ENCODE results near the gene INCA1. TPM values are rescaled to one million over a fixed set of nuclear protein-coding genes. Genes with fewer than 3 reads are reported as not detected.

The INCA1 gene
- total and polyA plus RNA-seq, 2 of the 8 experiments (the other 6 are each of a cell fraction or from before 2014, with no cell fraction given): 0.89 to 1.4 TPM

- Histone ChIP-seq H4K8ac (ENCODE audit: extremely low read depth, insufficient read depth, low read length) (no peak overlapping the region), H3K23ac (ENCODE audit: insufficient read length) (no peak overlapping the region), H3K23me2 (ENCODE audit: low read depth, low read length) (peaks cover 2% of the 10 kb centered on the region; the same call in 1 of the 2 replicates), H3K18ac (ENCODE audit: extremely low read depth, low read length) (no peak overlapping the region), H4K20me1 (replicated peaks in 1 of 2; ENCODE audit: control insufficient read depth in 1 of 2, insufficient read depth in 2 of 2, low read length in 2 of 2) (peaks cover 2 to 13% of the 10 kb centered on the region in 2 experiments), H3K27ac (ENCODE audit: low read depth, low read length) (no peak overlapping the region), H3K4me2 (ENCODE audit: insufficient read depth in 1 of 2, low read depth in 2 of 2, low read length in 2 of 2) (no peak overlapping the region), H4K91ac (replicated peaks; ENCODE audit: insufficient read length, low read length) (no peak overlapping the region), H2BK12ac (ENCODE audit: low read depth, low read length) (no peak overlapping the region), H3K27me3 (replicated peaks in 1 of 4; ENCODE audit: control insufficient read depth in 3 of 4, extremely low read depth in 1 of 4, insufficient read depth in 3 of 4, low read length in 3 of 4) (peaks cover 0 to 51% (median 37%) of the 10 kb centered on the region in 4 experiments; a peak in 6 of 7 replicates), H3K79me2 (ENCODE audit: control insufficient read depth in 1 of 2, insufficient read depth in 2 of 2, low read length in 2 of 2) (peaks cover 0 to 5% of the 10 kb centered on the region in 2 experiments; a peak in 1 of 4 replicates), H3K4me3 (ENCODE audit: extremely low read depth in 1 of 4, insufficient read depth in 2 of 4, low read depth in 3 of 4, low read length in 4 of 4) (no peak overlapping the region), H3K36me3 (ENCODE audit: control insufficient read depth in 2 of 4, insufficient read depth in 4 of 4, low read length in 3 of 4) (peaks cover 0 to 11% (median 0%) of the 10 kb centered on the region in 4 experiments; a peak in 2 of 8 replicates), H4K5ac (ENCODE audit: insufficient read length, low read depth, low read length) (no peak overlapping the region), H3K4me1 (replicated peaks in 1 of 4; ENCODE audit: control insufficient read depth in 3 of 4, insufficient read depth in 4 of 4, low read length in 3 of 4) (peaks cover 0 to 7% (median 3%) of the 10 kb centered on the region in 4 experiments; a peak in 4 of 7 replicates), H3K56ac (replicated peaks; ENCODE audit: insufficient read length, low read depth, low read length) (no peak overlapping the region), H3K9me3 (ENCODE audit: insufficient read depth in 2 of 2, low read depth in 1 of 2, low read length in 1 of 2) (no peaks in the 10 kb centered on the region), H2AFZ (ENCODE audit: low read length) (no peak overlapping the region), H2BK120ac (replicated peaks; ENCODE audit: low read depth, low read length) (no peak overlapping the region), H2BK15ac (ENCODE audit: low read length) (no peak overlapping the region), H3K9ac (replicated peaks in 1 of 4; ENCODE audit: extremely low read depth in 1 of 4, low read depth in 3 of 4, low read length in 3 of 4) (no peak overlapping the region), H3K79me1 (ENCODE audit: low read depth, low read length) (no peaks in the 10 kb centered on the region), H2AK5ac (ENCODE audit: low read depth, low read length) (no peak overlapping the region), H2BK20ac (ENCODE audit: low read length) (no peak overlapping the region), H3K14ac (ENCODE audit: insufficient read length) (no peak overlapping the region), H3K4ac (replicated peaks; ENCODE audit: insufficient read length, low read depth, low read length) (no peak overlapping the region), H2BK5ac (ENCODE audit: low read depth, low read length) (no peak overlapping the region)
- 92% methylated on average over 9 of the region's 9 CpGs; no CpG with 5 or more reads in 1 of the 2 experiments for WGBS, 2 experiments (ENCODE audit: extremely low coverage in 1 of 2, insufficient coverage in 1 of 2, insufficient read length in 1 of 2, insufficient replicate concordance in 2 of 2, low coverage in 1 of 2, low lambda C conversion rate in 2 of 2, missing lambda C conversion rate in 1 of 2)
- no peak for FAIRE-seq
- no peak for DNase-seq (ENCODE audit: low read depth in 1 of 2, low spot score in 2 of 2)
- CTCF ChIA-PET (ENCODE audit: partially characterized antibody): interaction anchor here (2.8 kb wide), 1 partner anchor 13 kb away, joined by 15 read pairs; the partner anchor contains the start of gene CAMTA2
- TF ChIP-seq SP2 (IDR thresholded peaks at IDR 0.05; ENCODE audit: low read length) (no peak), TEAD4 (IDR thresholded peaks at IDR 0.05; ENCODE audit: low read depth, low read length) (no peak), HDAC6 (IDR thresholded peaks at IDR 0.05; ENCODE audit: low read depth, low read length) (no peak), RNF2 (IDR thresholded peaks at IDR 0.05; ENCODE audit: borderline replicate concordance, low read depth, low read length, missing control alignments, poor library complexity, severe bottlenecking) (no peak)
- POLR2A ChIA-PET (ENCODE audit: partially characterized antibody): interaction anchor here (0.9 to 32.4 kb wide), 6 partner anchors 12 to 71 kb away, joined by 3 to 987 read pairs (median 8); partner anchors contain the start of genes CAMTA2, CHRNE, ENO3 and INCA1
These were observed 23.1 kb downstream of the INCA1 start for GRCh38 chr17:4974115-4974670.

All from H1 (cell line).